Spleen (tissue), 11 donors: Measurements from ENCODE around the gene CCAR1. TPM values are rescaled to one million over a fixed set of nuclear protein-coding genes. Genes with fewer than 3 reads are reported as not detected.
A peak's percentile ranks its signal among the peaks of the same experiment; 100 is the strongest.
"Not testable (repeated sequence)": the region's sequence is repeated elsewhere in the genome, so short reads cannot be mapped to it uniquely, and the experiment has no call there.

ENCODE experiments used
- DNase-seq: peaks from one replicate; pipeline ENCODE4 v3.0.0-alpha.2; 2020
- H3K27ac ChIP-seq, 8 donors: fragments of 200-600 bp; sonication (generic) in 7 of 8; 1 replicate in 4 of 8; 2 replicates in 4 of 8; pipeline versions ENCODE4 v1.5.0 to v1.8.0; 2016 to 2021; ENCODE audit warnings: inconsistent platforms in 4 of 8, mild to moderate bottlenecking in 4 of 8, moderate library complexity in 1 of 8
- H3K27me3 ChIP-seq, 7 donors: fragments of 200-600 bp; sonication (generic) in 6 of 7; replicated peaks in 1 of 7; 1 replicate in 4 of 7; 2 replicates in 3 of 7; pipeline versions ENCODE4 v1.5.0 to v1.8.0; 2016 to 2021; ENCODE audit warnings: inconsistent platforms in 3 of 7, mild to moderate bottlenecking in 1 of 7
- H3K36me3 ChIP-seq, 6 donors: fragments of 200-600 bp; sonication (generic) in 5 of 6; 1 replicate in 4 of 6; 2 replicates in 2 of 6; pipeline versions ENCODE4 v1.5.0 to v1.8.0; 2016 to 2021; ENCODE audit warnings: inconsistent platforms in 2 of 6
- H3K4me1 ChIP-seq, 6 donors: fragments of 200-600 bp; sonication (generic) in 5 of 6; 1 replicate in 3 of 6; 2 replicates in 3 of 6; pipeline versions ENCODE4 v1.5.0 to v1.8.0; 2016 to 2021; ENCODE audit warnings: inconsistent platforms in 3 of 6
- H3K4me3 ChIP-seq, 8 donors: fragments of 200-600 bp; sonication (generic) in 7 of 8; 1 replicate in 4 of 8; 2 replicates in 4 of 8; pipeline versions ENCODE4 v1.5.0 to v1.8.0; 2016 to 2021; ENCODE audit warnings: inconsistent platforms in 4 of 8, mild to moderate bottlenecking in 4 of 8, moderate library complexity in 2 of 8
- H3K9me3 ChIP-seq, 8 donors: fragments of 200-600 bp; sonication (generic) in 7 of 8; 1 replicate in 4 of 8; 2 replicates in 4 of 8; pipeline versions ENCODE4 v1.5.0 to v1.8.0; 2016 to 2021; ENCODE audit warnings: inconsistent platforms in 4 of 8
- POLR2A ChIP-seq, 3 donors: fragments of 450-650 bp; IDR thresholded peaks; one replicate each; pipeline ENCODE4 v1.5.1; 2017; ENCODE audit warnings: antibody characterized with exemption in 3 of 3, mild to moderate bottlenecking in 1 of 3
- POLR2AphosphoS5 ChIP-seq, 3 donors: sonication (generic); formaldehyde crosslinking; IDR thresholded peaks; one replicate each; pipeline ENCODE4 v1.5.1; 2017; ENCODE audit warnings: antibody characterized with exemption in 3 of 3
- WGBS, 5 donors: extraction: QIAGEN DNeasy Blood & Tissue Kit in 3 of 5; methylation state at CpG; one replicate each; pipeline versions ENCODE4 v1.1.5 to v1.1.7; 2013 to 2018; 5-methylcytosine and 5-hydroxymethylcytosine counted together
- intact Hi-C: fragments of 100-400 bp; cut with DNase I; formaldehyde crosslinking; loops from one replicate; pipeline ENCODE4 v1.15.0; 2023; ENCODE audit warnings: low total_unique reads
- polyA plus RNA-seq, 3 donors: library from polyadenylated mRNA; stranded (reverse); fragments of 200-250 nt; gene quantifications; one replicate each; pipeline ENCODE4 v1.2.1, GENCODE V29; 2013
- total RNA-seq, 7 donors: library from RNA; depleted of rRNA in 3 of 7; stranded (reverse); fragments of >200 nt in 3 of 7; fragmentation: NEBNext Ultra II Directional in 4 of 7; extraction: Animal tissue kit (Norgen Biotek cat#: 25700) in 4 of 7; gene quantifications; one replicate each; pipeline versions ENCODE4 v1.1.0 to v1.2.1, GENCODE V29; 2016 to 2021
- TF ChIP-seq, protein P1 (sequence below), 11 experiments: fragments of 200-600 bp in 7 of 11; fragments of 450-650 bp in 4 of 11; sonication (generic) in 4 of 11; IDR thresholded peaks in 8 of 11; conservative IDR thresholded peaks in 3 of 11; 1 replicate in 7 of 11; 2 replicates in 4 of 11; pipeline versions ENCODE4 v1.4.0 to v1.8.0; 2016 to 2021; ENCODE audit warnings: antibody characterized with exemption in 11 of 11, inconsistent platforms in 4 of 11, mild to moderate bottlenecking in 1 of 11
- donor health status: healthy with polysubstance abuse.
- donor health status: DM: no; HTN: no; CAD: no; lungs with moderate emphysema.
- donor health status: DM: no; HTN: no; CAD: no.
- donor health status: Bipolar disorder and iron deficiency.
- donor health status: healthy.
- donor health status: DM: no; HTN: no; CAD: no.
- donor health status: DM: yes; HTN: yes; CAD: no.

CCAR1 gene
- total and polyA plus RNA-seq, 10 donors = 37.4 to 83.6 (median 64.5) TPM

DNA sequence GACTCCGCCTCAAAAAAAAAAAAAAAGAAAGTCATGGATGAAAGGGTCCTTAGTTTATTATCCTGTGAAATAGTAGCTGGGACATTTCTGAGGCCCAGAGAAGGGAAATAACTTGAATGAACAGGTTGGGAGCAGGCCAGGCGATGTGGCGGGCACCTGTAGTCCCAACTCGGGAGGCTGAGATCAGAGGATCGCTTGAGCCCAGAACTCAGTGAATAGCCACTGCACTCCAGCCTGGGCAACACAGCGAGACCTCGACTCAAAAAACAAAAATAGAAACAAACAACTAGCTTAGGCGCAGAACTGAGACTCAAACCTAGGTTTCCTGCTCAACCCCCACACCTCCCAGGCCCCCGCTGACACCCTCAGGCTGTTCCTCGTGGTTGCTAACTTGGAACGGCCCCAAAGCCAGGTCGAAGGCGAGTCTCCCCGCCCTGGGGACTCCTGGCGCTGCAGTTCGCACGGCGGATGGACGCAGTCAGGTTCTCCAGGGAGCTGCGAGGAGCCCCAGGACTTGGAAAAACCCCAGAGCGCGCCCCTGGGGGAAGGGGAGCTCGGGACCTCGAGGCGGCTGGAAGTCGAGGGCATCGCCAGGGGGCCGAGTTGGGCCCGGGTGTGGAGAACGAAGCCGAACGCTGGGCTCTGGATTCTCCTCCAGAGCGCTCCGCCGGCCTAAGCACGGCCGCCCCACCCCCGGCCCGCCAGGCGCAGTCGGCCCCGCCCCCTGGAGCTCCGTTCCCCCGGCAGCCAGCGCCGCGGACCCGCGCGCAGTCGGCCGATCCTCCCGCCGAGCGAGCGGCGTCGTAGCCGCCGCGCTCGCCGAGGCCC lies 105.9 kb downstream of the CCAR1 start, which contains the start of gene STOX1:
STOX1 (plus strand) TSS at position 768 of the 828 bp plus-strand sequence. CDS start 93 bp downstream, outside the sequence.
- DNase-seq = peak; percentile 84
- Histone ChIP-seq H3K4me1 (peaks cover 0 to 18% (median 14%) of the 10 kb centered on the region in 6 donors), H3K4me3 (peak within 1 kb of the TSS; percentile 40 to 82 (median 54)), H3K36me3 (no peaks in the 10 kb centered on the region), H3K27ac (no peak within 1 kb of the TSS), H3K9me3 (no peaks in the 10 kb centered on the region), H3K27me3 (peaks cover 0 to 39% (median 0%) of the 10 kb centered on the region in 7 donors)
- intact Hi-C loops = no loop called here
- WGBS, 5 donors = 6 to 12% (median 8%) methylated on average over 30 to 63 of the region's 63 CpGs
- TF ChIP-seq, protein P1, sequence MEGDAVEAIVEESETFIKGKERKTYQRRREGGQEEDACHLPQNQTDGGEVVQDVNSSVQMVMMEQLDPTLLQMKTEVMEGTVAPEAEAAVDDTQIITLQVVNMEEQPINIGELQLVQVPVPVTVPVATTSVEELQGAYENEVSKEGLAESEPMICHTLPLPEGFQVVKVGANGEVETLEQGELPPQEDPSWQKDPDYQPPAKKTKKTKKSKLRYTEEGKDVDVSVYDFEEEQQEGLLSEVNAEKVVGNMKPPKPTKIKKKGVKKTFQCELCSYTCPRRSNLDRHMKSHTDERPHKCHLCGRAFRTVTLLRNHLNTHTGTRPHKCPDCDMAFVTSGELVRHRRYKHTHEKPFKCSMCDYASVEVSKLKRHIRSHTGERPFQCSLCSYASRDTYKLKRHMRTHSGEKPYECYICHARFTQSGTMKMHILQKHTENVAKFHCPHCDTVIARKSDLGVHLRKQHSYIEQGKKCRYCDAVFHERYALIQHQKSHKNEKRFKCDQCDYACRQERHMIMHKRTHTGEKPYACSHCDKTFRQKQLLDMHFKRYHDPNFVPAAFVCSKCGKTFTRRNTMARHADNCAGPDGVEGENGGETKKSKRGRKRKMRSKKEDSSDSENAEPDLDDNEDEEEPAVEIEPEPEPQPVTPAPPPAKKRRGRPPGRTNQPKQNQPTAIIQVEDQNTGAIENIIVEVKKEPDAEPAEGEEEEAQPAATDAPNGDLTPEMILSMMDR (IDR thresholded peaks at IDR 0.05 in 8 of 11, conservative IDR thresholded peaks at IDR 0.05 in 3 of 11) = no peak
- TF ChIP-seq POLR2AphosphoS5 (IDR thresholded peaks at IDR 0.05) (no peak), POLR2A (IDR thresholded peaks at IDR 0.05) (no peak)

- H3K27ac ChIP-seq, DNase-seq, H3K9me3 ChIP-seq, intact Hi-C loops, H3K36me3 ChIP-seq: not testable (repeated sequence)
- Histone ChIP-seq H3K4me3 (peak overlapping the region; percentile 40 to 82 (median 54)), H3K4me1 (peaks cover 0 to 18% (median 14%) of the 10 kb centered on the region in 6 donors), H3K27me3 (peaks cover 0 to 39% (median 0%) of the 10 kb centered on the region in 7 donors)
- 0% methylated on average over 1 to 17 of the region's 58 CpGs; no CpG with 5 or more reads in 1 of the 5 donors for WGBS, 5 donors
These were observed 106.5 kb downstream of the CCAR1 start for GRCh38 chr10:68827592-68827959.

DNA sequence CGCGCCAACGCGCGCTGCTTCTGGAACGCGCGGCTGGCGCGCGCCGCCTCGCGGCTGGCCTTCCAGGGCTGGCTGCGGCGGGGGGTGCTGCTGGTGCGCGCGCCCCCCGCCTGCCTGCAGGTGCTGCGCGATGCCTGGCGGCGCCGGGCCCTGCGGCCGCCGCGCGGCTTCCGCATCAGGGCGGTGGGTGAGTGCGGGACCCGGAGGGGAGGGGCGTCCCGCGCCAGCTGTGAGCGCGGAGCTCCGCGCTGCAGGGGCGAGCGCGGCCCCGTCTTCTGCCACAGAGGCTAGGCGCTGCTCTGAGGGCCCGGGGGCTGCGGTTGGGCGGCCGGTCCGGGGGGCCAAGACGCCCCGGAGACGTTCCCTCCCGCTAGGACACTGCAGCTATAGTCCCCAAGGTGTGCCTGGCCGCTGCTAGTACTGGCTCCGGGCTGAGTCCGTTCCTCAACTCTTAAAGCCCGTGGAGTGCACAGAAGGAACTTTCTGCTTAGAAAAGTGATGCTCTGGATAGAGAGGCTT lies 107.1 kb downstream of the CCAR1 start:
- H3K4me3 ChIP-seq = peak overlapping the region; percentile 23 to 70 (median 44)
- intact Hi-C loops, H3K9me3 ChIP-seq, H3K36me3 ChIP-seq, H3K27ac ChIP-seq: not testable (repeated sequence)
- 0 to 5% (median 1%) methylated on average over 16 to 37 of the region's 59 CpGs; no CpG with 5 or more reads in 1 of the 5 donors for WGBS, 5 donors
- H3K27me3 ChIP-seq = peaks cover 0 to 39% (median 0%) of the 10 kb centered on the region in 7 donors
- DNase-seq = peak; percentile 67
- H3K4me1 ChIP-seq = peaks cover 0 to 18% (median 14%) of the 10 kb centered on the region in 6 donors

DNA sequence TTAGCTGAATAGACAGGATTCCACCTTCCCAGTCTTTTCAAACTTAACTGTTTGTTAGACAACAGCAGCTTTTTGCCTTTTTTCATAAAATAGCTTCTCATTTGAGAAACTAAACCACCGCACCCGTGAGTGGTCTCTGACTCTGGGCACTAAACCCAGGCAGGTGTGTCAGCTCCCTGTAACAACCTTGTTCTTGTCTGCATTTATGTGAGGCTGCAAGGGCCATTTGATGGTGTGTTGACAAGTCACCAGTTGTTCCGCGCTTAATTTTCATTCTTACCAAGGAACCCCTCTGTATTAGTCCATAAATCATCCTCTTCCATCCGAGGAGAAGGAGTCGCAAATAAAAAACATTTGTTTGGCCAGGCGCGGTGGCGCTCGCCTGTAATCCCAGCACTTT lies 107.8 kb downstream of the CCAR1 start:
- Histone ChIP-seq H3K4me1 (peaks cover 0 to 18% (median 14%) of the 10 kb centered on the region in 6 donors), H3K27me3 (peaks cover 0 to 39% (median 0%) of the 10 kb centered on the region in 7 donors), H3K4me3 (peak overlapping the region in 1 of 8 donors; percentile 45), H3K9me3 (no peaks in the 10 kb centered on the region), H3K27ac (no peak overlapping the region), H3K36me3 (no peaks in the 10 kb centered on the region)
- DNase-seq = peak; percentile 6
- WGBS, 5 donors = 89 to 93% (median 91%) methylated on average over 10 of the region's 10 CpGs
- intact Hi-C loops = no loop called here
- TF ChIP-seq POLR2A (IDR thresholded peaks at IDR 0.05) = no peak
- TF ChIP-seq, protein P1 (IDR thresholded peaks at IDR 0.05 in 8 of 11, conservative IDR thresholded peaks at IDR 0.05 in 3 of 11) = no peak
- no peak for TF ChIP-seq POLR2AphosphoS5 (IDR thresholded peaks at IDR 0.05)

GRCh38 chr10:68829521-68829920 lies 108.5 kb downstream of the CCAR1 start:
- Histone ChIP-seq H3K36me3 (no peaks in the 10 kb centered on the region), H3K27ac (no peak overlapping the region), H3K4me3 (no peak overlapping the region), H3K27me3 (peaks cover 0 to 39% (median 0%) of the 10 kb centered on the region in 7 donors), H3K9me3 (no peaks in the 10 kb centered on the region), H3K4me1 (peaks cover 0 to 18% (median 14%) of the 10 kb centered on the region in 6 donors)
- WGBS, 5 donors = 49 to 69% (median 64%) methylated on average over 6 of the region's 6 CpGs
- DNase-seq = no peak
- intact Hi-C loops = no loop called here
- TF ChIP-seq, protein P1 (IDR thresholded peaks at IDR 0.05 in 8 of 11, conservative IDR thresholded peaks at IDR 0.05 in 3 of 11) = no peak
- no peak for TF ChIP-seq POLR2AphosphoS5 (IDR thresholded peaks at IDR 0.05)
- TF ChIP-seq POLR2A (IDR thresholded peaks at IDR 0.05) = no peak
